Measurements from ENCODE around the gene PRRG3. TPM values are rescaled to one million over a fixed set of nuclear protein-coding genes. Genes with fewer than 3 reads are reported as not detected.

Gene PRRG3
- 1.9 and 2.0 TPM in 2 replicates for total RNA-seq (ENCODE audit: low replicate concordance)

DNA sequence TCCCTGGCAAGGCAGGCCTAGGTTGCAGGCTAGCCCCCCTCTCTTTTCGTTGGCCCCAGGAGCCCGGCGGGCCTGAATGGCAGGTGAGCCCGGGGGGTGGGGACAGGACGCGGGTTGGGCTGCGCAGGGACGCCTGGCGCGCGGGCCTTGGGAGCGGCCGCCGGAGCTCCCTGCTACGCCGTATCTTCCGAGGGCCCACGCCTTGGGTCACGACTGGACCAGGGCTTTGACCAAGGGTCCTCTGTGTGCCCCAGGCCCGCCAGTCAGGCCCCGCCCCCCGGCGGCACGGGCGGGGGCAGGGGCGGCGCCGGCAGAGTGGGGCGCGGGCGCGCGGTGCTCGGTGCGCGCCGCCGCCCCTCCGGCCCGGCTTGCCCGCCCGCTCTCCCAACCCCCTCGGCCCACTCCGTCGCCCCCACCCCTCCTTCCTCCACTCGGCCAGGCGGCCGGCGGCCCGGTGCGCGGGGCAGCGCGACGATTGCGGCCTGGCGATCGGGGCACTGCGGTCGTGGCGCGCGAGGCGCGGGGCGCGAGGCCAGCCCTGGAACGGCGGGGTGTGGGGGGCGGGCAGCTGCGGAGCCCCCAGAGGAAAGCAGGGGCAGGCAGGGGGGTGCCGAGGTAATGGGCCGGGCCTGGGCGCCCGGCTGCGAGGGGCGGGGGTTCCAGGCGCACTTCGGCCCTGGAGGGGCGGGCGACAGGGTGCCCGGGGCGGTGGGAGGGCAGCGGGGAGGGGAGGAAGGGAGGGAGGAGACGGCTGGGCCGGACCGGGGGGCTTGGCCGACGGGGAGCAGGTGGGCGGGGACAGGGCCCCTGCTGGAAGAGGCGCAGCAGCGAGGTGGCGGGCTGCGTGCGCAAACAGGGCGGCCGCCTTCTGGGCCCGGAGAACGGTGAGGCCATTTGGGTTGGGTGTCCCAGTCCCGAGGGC lies at the start of gene PRRG3:
TSS of gene PRRG3 (plus strand) at position 798 of the 922 bp plus-strand sequence. CDS start 3,357 bp downstream, outside the sequence.
- Mint-ChIP-seq H3K27me3 (ENCODE audit: insufficient read depth, low read depth) (peaks cover 11% of the 10 kb centered on the region), H3K27ac (no peak within 1 kb of the TSS), H3K4me1 (peaks cover 7% of the 10 kb centered on the region), H3K4me3 (peak within 1 kb of the TSS; percentile 83), H3K9me3 (peaks cover 18% of the 10 kb centered on the region), H3K36me3 (no peaks in the 10 kb centered on the region)
- H3K9me3 ChIP-seq (ENCODE audit: low read depth), result no peaks in the 10 kb centered on the region
- no peaks in the 10 kb centered on the region for H3K4me1 ChIP-seq
- DNase-seq (ENCODE audit: low spot score), result peak; percentile 65
- H3K4me3 ChIP-seq, result peak within 1 kb of the TSS; percentile 55
- no peaks in the 10 kb centered on the region for H4K20me1 ChIP-seq (ENCODE audit: low read depth)
- H3K4me2 ChIP-seq, result peak within 1 kb of the TSS; percentile 79
- peak within 1 kb of the TSS; percentile 50 for H2AFZ ChIP-seq (replicated peaks)
- H3K79me2 ChIP-seq (ENCODE audit: low read depth), result no peaks in the 10 kb centered on the region
- H3K27me3 ChIP-seq, result peaks cover 40% of the 10 kb centered on the region
- no peak within 1 kb of the TSS for H3K27ac ChIP-seq
- no peaks in the 10 kb centered on the region for H3F3A ChIP-seq (ENCODE audit: low read depth)
- no peak within 1 kb of the TSS for H3K9ac ChIP-seq
- TF ChIP-seq, protein P1, sequence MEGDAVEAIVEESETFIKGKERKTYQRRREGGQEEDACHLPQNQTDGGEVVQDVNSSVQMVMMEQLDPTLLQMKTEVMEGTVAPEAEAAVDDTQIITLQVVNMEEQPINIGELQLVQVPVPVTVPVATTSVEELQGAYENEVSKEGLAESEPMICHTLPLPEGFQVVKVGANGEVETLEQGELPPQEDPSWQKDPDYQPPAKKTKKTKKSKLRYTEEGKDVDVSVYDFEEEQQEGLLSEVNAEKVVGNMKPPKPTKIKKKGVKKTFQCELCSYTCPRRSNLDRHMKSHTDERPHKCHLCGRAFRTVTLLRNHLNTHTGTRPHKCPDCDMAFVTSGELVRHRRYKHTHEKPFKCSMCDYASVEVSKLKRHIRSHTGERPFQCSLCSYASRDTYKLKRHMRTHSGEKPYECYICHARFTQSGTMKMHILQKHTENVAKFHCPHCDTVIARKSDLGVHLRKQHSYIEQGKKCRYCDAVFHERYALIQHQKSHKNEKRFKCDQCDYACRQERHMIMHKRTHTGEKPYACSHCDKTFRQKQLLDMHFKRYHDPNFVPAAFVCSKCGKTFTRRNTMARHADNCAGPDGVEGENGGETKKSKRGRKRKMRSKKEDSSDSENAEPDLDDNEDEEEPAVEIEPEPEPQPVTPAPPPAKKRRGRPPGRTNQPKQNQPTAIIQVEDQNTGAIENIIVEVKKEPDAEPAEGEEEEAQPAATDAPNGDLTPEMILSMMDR (IDR thresholded peaks at IDR 0.05), result no peak
- TF ChIP-seq EZH2phosphoT487 (IDR thresholded peaks at IDR 0.05) (no peak), EZH2 (IDR thresholded peaks at IDR 0.05) (no peak)
- no peaks in the 10 kb centered on the region for H3K36me3 ChIP-seq

DNA sequence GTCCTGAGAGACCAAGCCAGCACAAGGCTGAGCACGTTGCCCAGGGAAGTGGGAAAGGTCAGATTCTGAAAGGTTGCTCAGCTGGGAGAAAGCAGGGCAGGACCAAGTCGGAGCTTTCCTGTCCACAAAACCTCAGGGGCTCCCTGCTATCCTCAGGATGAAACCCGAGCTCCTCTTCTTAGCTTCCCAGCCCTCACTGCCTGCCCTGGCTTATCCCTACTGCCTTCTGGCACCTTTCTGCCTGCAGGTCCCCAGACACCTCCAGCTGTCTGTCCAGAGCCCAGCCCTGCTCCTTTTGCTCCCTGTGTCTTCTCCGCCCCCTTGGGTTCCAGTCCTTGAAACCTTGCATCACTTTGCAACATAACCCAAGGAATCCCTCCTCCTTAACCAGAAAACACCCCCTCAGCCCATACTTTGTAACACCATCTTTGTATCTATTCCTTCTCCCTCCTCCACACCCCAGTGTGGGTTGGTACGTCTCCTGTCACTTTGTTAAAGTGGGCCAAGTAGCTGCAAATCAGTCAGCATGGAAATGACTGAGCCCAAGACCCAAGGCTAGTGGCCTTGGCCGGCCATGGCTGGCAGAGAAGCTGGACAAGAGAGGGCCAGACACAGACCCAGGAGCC lies 20.0 kb upstream of the PRRG3 start:
- H3K27me3 ChIP-seq, result no peaks in the 10 kb centered on the region
- no peaks in the 10 kb centered on the region for H3K36me3 ChIP-seq
- H3K4me2 ChIP-seq, result no peak overlapping the region
- H3K4me1 ChIP-seq, result no peaks in the 10 kb centered on the region
- Mint-ChIP-seq H3K27me3 (ENCODE audit: insufficient read depth, low read depth) (peaks cover 4% of the 10 kb centered on the region), H3K9me3 (peaks cover 4% of the 10 kb centered on the region), H3K27ac (no peak overlapping the region), H3K36me3 (no peaks in the 10 kb centered on the region), H3K4me3 (no peak overlapping the region), H3K4me1 (no peaks in the 10 kb centered on the region)
- no peaks in the 10 kb centered on the region for H4K20me1 ChIP-seq (ENCODE audit: low read depth)
- H3K4me3 ChIP-seq, result no peak overlapping the region
- no peak overlapping the region for H3K9ac ChIP-seq
- H3K27ac ChIP-seq, result no peak overlapping the region
- TF ChIP-seq EZH2 (IDR thresholded peaks at IDR 0.05) (no peak), EZH2phosphoT487 (IDR thresholded peaks at IDR 0.05) (no peak)
- TF ChIP-seq, protein P1 (IDR thresholded peaks at IDR 0.05), result no peak
- no peaks in the 10 kb centered on the region for H3K9me3 ChIP-seq (ENCODE audit: low read depth)
- H2AFZ ChIP-seq (replicated peaks), result no peak overlapping the region
- no peaks in the 10 kb centered on the region for H3F3A ChIP-seq (ENCODE audit: low read depth)
- no peak for DNase-seq (ENCODE audit: low spot score)
- H3K79me2 ChIP-seq (ENCODE audit: low read depth), result no peaks in the 10 kb centered on the region

DNA sequence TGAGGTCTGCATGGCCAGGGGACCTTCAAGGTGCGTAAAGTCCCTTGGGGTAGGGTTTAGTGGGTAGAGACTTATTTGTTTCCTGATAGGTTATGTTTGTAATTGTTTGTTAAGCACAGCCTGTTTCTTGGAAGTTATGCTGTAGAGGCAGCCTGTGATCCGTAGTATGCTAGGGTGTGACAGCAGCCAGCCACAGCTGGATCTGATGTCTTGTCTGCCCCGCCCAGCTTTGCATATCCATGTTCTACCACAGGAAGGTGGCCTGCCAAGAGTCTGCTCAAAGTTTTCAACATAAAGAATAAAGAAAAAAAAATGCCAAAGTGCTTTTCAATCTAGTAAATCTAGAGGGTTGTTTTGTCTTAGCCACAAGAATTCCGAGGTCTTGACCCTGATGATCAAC lies 19.1 kb upstream of the PRRG3 start:
- Histone ChIP-seq H3K9me3 (ENCODE audit: low read depth) (no peaks in the 10 kb centered on the region), H2AFZ (replicated peaks) (no peak overlapping the region), H3K27ac (no peak overlapping the region), H3K4me2 (no peak overlapping the region), H3K4me3 (no peak overlapping the region), H3K27me3 (no peaks in the 10 kb centered on the region), H4K20me1 (ENCODE audit: low read depth) (no peaks in the 10 kb centered on the region), H3K79me2 (ENCODE audit: low read depth) (no peaks in the 10 kb centered on the region), H3K4me1 (no peaks in the 10 kb centered on the region), H3K36me3 (no peaks in the 10 kb centered on the region), H3F3A (ENCODE audit: low read depth) (no peaks in the 10 kb centered on the region), H3K9ac (no peak overlapping the region)
- H3K27me3 Mint-ChIP-seq (ENCODE audit: insufficient read depth, low read depth), result peaks cover 2% of the 10 kb centered on the region
- H3K4me3 Mint-ChIP-seq, result no peak overlapping the region
- no peaks in the 10 kb centered on the region for H3K36me3 Mint-ChIP-seq
- DNase-seq (ENCODE audit: low spot score), result no peak
- peaks cover 4% of the 10 kb centered on the region for H3K9me3 Mint-ChIP-seq
- no peaks in the 10 kb centered on the region for H3K4me1 Mint-ChIP-seq
- H3K27ac Mint-ChIP-seq, result no peak overlapping the region
- TF ChIP-seq, protein P1 (IDR thresholded peaks at IDR 0.05), result no peak
- TF ChIP-seq EZH2phosphoT487 (IDR thresholded peaks at IDR 0.05), result no peak
- no peak for TF ChIP-seq EZH2 (IDR thresholded peaks at IDR 0.05)
